ENCODE results near the gene CWH43. TPM values are rescaled to one million over a fixed set of nuclear protein-coding genes. Genes with fewer than 3 reads are reported as not detected.
"Not testable (repeated sequence)": the region's sequence is repeated elsewhere in the genome, so short reads cannot be mapped to it uniquely, and the experiment has no call there.

Gene CWH43
- total RNA-seq, 1 donor from 2014 or later = not detected

- H3K4me3 Mint-ChIP-seq; DNase-seq; intact Hi-C loops (cut with micrococcal nuclease); H3K27ac Mint-ChIP-seq; H3K27me3 Mint-ChIP-seq; H3K4me1 Mint-ChIP-seq: not testable (repeated sequence)
- Mint-ChIP-seq H3K9me3 (peaks cover 39% of the 10 kb centered on the region), H3K36me3 (ENCODE audit: low read depth) (peaks cover 37% of the 10 kb centered on the region)
Measured at GRCh38 chr4:49092608-49093135, 106.6 kb downstream of the CWH43 start.

GRCh38 chr4:49096215-49096614 is 110.1 kb downstream of the CWH43 start:
- intact Hi-C loops (cut with micrococcal nuclease); H3K27ac Mint-ChIP-seq; H3K4me1 Mint-ChIP-seq; H3K4me3 Mint-ChIP-seq; DNase-seq; H3K27me3 Mint-ChIP-seq: not testable (repeated sequence)
- Mint-ChIP-seq H3K36me3 (ENCODE audit: low read depth) (peaks cover 61% of the 10 kb centered on the region), H3K9me3 (peaks cover 63% of the 10 kb centered on the region)

- H3K4me3 Mint-ChIP-seq; H3K27ac Mint-ChIP-seq; DNase-seq; H3K27me3 Mint-ChIP-seq; intact Hi-C loops (cut with micrococcal nuclease); H3K4me1 Mint-ChIP-seq: not testable (repeated sequence)
- peaks cover 63% of the 10 kb centered on the region for H3K9me3 Mint-ChIP-seq
- H3K36me3 Mint-ChIP-seq (ENCODE audit: low read depth) = peaks cover 60% of the 10 kb centered on the region
Measured at GRCh38 chr4:49096627-49097026, 110.6 kb downstream of the CWH43 start.

- H3K4me1 Mint-ChIP-seq; H3K27ac Mint-ChIP-seq; intact Hi-C loops (cut with micrococcal nuclease); DNase-seq; H3K27me3 Mint-ChIP-seq; H3K4me3 Mint-ChIP-seq: not testable (repeated sequence)
- Mint-ChIP-seq H3K9me3 (peaks cover 58% of the 10 kb centered on the region), H3K36me3 (ENCODE audit: low read depth) (peaks cover 55% of the 10 kb centered on the region)
Measured at GRCh38 chr4:49097071-49097470, 111.0 kb downstream of the CWH43 start.

- H3K4me1 Mint-ChIP-seq; H3K27ac Mint-ChIP-seq; H3K4me3 Mint-ChIP-seq; intact Hi-C loops (cut with micrococcal nuclease); DNase-seq; H3K27me3 Mint-ChIP-seq: not testable (repeated sequence)
- peaks cover 58% of the 10 kb centered on the region for H3K9me3 Mint-ChIP-seq
- peaks cover 55% of the 10 kb centered on the region for H3K36me3 Mint-ChIP-seq (ENCODE audit: low read depth)
Measured at GRCh38 chr4:49097505-49097904, 111.4 kb downstream of the CWH43 start.

GRCh38 chr4:49098034-49098759 is 112.1 kb downstream of the CWH43 start:
- DNase-seq; intact Hi-C loops (cut with micrococcal nuclease); H3K4me1 Mint-ChIP-seq; H3K27me3 Mint-ChIP-seq; H3K27ac Mint-ChIP-seq; H3K4me3 Mint-ChIP-seq: not testable (repeated sequence)
- H3K9me3 Mint-ChIP-seq = peaks cover 59% of the 10 kb centered on the region
- peaks cover 57% of the 10 kb centered on the region for H3K36me3 Mint-ChIP-seq (ENCODE audit: low read depth)

- H3K4me3 Mint-ChIP-seq; intact Hi-C loops (cut with micrococcal nuclease); H3K27me3 Mint-ChIP-seq; DNase-seq; H3K4me1 Mint-ChIP-seq; H3K27ac Mint-ChIP-seq: not testable (repeated sequence)
- Mint-ChIP-seq H3K9me3 (peaks cover 73% of the 10 kb centered on the region), H3K36me3 (ENCODE audit: low read depth) (peaks cover 68% of the 10 kb centered on the region)
Measured at GRCh38 chr4:49099831-49100444, 113.9 kb downstream of the CWH43 start.

GRCh38 chr4:49102344-49102898 is 116.3 kb downstream of the CWH43 start:
- H3K4me3 Mint-ChIP-seq; H3K4me1 Mint-ChIP-seq; intact Hi-C loops (cut with micrococcal nuclease); H3K27me3 Mint-ChIP-seq; H3K27ac Mint-ChIP-seq; DNase-seq: not testable (repeated sequence)
- Mint-ChIP-seq H3K36me3 (ENCODE audit: low read depth) (peaks cover 70% of the 10 kb centered on the region), H3K9me3 (peaks cover 73% of the 10 kb centered on the region)

GRCh38 chr4:49103436-49104136 is 117.5 kb downstream of the CWH43 start:
- H3K9me3 Mint-ChIP-seq = peaks cover 72% of the 10 kb centered on the region
- H3K4me3 Mint-ChIP-seq; H3K27ac Mint-ChIP-seq; DNase-seq; intact Hi-C loops (cut with micrococcal nuclease); H3K4me1 Mint-ChIP-seq; H3K27me3 Mint-ChIP-seq: not testable (repeated sequence)
- H3K36me3 Mint-ChIP-seq (ENCODE audit: low read depth) = peaks cover 67% of the 10 kb centered on the region

- H3K27ac Mint-ChIP-seq; H3K4me3 Mint-ChIP-seq; intact Hi-C loops (cut with micrococcal nuclease); H3K4me1 Mint-ChIP-seq; H3K27me3 Mint-ChIP-seq; DNase-seq: not testable (repeated sequence)
- H3K9me3 Mint-ChIP-seq = peaks cover 67% of the 10 kb centered on the region
- H3K36me3 Mint-ChIP-seq (ENCODE audit: low read depth) = peaks cover 63% of the 10 kb centered on the region
Measured at GRCh38 chr4:49104231-49104930, 118.3 kb downstream of the CWH43 start.

GRCh38 chr4:49105248-49105904 is 119.3 kb downstream of the CWH43 start:
- intact Hi-C loops (cut with micrococcal nuclease); H3K4me3 Mint-ChIP-seq; H3K27ac Mint-ChIP-seq; H3K27me3 Mint-ChIP-seq; H3K4me1 Mint-ChIP-seq; DNase-seq: not testable (repeated sequence)
- Mint-ChIP-seq H3K9me3 (peaks cover 65% of the 10 kb centered on the region), H3K36me3 (ENCODE audit: low read depth) (peaks cover 62% of the 10 kb centered on the region)

- H3K36me3 Mint-ChIP-seq (ENCODE audit: low read depth) = peaks cover 64% of the 10 kb centered on the region
- H3K4me1 Mint-ChIP-seq; H3K27me3 Mint-ChIP-seq; H3K4me3 Mint-ChIP-seq; H3K27ac Mint-ChIP-seq; intact Hi-C loops (cut with micrococcal nuclease): not testable (repeated sequence)
- DNase-seq = peak; percentile 63
- H3K9me3 Mint-ChIP-seq = peaks cover 67% of the 10 kb centered on the region
Measured at GRCh38 chr4:49107262-49107661, 121.2 kb downstream of the CWH43 start.

Data from activated CD4-positive, alpha-beta T cell treated with anti-CD3 and anti-CD28 coated beads, Interleukin-2, amount 10 ng/mL, durations not matched to agents 24 days and 14 days (primary cell).